ENCODE results near the gene KCNJ9.

The KCNJ9 gene

DNA sequence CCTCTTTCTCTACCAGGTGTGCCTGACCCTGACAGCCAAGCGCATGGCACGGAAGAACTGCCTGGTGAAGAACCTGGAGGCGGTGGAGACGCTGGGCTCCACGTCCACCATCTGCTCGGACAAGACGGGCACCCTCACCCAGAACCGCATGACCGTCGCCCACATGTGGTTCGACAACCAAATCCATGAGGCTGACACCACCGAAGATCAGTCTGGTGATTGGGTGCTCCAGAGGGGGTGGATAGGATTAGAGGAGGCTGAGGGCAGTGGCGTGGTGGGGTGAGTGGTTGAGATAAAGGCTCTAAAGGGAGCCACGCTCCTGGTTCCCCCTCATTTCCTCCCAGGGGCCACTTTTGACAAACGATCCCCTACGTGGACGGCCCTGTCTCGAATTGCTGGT, 47.3 kb downstream of the KCNJ9 start:
- no peak for DNase-seq

DNA sequence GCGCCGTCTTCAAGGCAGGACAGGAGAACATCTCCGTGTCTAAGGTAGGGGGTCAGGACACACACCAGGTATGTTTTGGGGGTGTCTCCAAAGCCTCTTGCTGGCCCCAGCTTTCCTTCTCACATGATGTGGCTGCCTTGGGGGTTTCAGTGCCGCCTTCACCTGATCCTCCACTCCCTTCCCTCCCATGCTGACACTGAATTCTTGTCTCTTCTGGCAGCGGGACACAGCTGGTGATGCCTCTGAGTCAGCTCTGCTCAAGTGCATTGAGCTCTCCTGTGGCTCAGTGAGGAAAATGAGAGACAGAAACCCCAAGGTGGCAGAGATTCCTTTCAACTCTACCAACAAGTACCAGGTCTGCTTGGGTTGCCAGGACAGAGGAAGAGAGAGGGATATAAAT, 47.7 kb downstream of the KCNJ9 start:
- DNase-seq = no peak

DNA sequence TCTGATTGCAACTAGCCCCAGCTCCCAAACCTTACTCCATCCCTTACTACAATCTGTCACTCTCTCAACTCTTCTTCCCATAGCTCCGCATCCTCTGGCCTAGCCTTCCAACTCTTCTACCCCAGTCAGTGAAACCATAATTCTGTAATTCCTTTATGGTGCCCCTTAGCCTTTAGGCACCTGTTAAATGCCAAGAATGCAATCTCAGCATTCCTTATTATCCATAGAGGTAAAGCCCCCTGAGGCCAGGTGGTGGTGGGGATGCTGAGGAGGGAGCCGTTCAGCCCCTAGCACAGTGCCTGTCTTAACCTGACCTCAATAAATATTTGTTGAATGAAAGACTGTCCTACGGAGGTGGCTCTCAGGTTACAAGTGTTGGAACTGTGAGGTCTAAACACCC, 48.2 kb downstream of the KCNJ9 start:
- no peak for DNase-seq

DNA sequence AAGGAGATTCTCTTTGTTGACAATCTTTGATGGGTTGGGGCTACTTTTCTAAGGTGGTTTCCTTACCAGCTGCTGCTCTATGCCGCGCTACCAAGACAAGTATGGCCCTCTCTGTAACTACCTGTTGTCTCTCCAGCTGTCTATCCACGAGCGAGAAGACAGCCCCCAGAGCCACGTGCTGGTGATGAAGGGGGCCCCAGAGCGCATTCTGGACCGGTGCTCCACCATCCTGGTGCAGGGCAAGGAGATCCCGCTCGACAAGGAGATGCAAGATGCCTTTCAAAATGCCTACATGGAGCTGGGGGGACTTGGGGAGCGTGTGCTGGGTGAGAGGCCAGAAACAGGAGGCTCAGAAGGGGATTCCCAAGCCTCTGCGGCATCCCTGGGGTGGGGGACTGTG, 48.6 kb downstream of the KCNJ9 start:
- no peak for DNase-seq

DNA sequence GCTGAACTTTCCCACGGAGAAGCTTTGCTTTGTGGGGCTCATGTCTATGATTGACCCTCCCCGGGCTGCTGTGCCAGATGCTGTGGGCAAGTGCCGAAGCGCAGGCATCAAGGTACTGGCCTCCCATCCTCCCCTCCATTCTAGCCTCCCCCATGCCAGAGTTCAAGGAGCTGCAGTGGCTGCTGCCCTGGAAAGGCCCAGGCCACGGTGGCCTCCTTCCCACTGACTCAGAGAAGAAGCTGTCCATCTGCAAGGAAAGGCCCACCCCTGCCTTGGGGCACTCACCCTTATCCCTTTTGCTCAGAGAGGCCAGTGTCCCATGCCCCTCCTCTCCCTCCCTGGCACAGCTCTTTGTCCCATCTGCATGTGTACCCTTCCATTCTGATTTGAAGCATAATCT, 49.1 kb downstream of the KCNJ9 start:
- DNase-seq = no peak

DNA sequence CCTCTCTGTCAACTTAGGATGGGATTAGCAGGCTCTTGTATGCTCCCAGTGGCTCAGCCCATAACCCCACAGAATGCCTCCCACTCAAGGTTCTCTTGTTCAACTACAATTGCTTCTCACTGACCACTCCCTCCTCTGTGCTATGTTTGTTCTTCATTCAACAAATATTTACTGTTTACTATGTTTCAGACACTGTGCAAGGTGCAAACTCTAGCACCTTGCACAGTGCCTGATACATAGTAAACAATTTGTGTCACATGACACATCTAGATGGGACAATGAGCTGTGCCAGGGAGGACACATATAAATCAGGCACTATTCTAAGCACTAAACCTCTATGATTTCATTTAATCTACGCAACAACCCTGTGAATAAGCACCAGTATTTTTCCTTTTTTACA, 49.6 kb downstream of the KCNJ9 start:
- DNase-seq = no peak

DNA sequence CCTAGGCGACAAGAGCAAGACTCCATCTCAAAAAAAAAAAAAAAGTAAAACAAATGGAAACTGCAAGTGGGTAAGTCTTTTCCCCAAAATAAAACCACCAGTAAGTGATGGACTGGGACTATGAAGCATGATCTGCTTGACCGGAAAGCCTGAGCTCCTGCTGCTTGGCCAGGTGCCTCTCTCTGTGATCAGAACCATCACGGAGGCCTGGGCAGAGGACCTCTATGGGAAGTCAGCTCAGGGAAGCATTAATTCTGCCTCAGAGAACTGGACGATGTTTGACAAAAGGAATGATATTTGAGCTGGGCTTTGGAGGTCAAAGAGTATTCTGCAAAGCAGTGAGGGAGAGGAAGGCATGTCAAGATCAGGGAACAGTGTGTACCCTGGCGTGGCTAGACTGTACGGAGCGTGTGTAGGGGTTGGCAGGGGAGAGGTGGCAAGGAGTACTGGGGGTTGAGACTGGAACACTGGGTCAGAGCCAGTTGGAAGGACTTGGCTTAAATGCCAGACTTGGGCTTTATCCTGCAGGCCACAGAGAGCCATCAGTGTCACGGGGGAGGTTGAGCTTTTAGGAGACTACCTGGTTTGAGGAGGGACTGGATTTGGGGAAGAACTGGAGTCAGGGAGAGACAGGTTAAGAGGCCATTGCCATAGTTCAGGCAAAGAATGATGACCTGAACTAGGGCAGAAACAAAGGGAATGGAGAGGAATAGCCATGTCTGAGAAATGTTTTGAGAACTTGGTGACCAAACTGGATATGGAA, 50.6 kb downstream of the KCNJ9 start:
- DNase-seq = no peak

DNA sequence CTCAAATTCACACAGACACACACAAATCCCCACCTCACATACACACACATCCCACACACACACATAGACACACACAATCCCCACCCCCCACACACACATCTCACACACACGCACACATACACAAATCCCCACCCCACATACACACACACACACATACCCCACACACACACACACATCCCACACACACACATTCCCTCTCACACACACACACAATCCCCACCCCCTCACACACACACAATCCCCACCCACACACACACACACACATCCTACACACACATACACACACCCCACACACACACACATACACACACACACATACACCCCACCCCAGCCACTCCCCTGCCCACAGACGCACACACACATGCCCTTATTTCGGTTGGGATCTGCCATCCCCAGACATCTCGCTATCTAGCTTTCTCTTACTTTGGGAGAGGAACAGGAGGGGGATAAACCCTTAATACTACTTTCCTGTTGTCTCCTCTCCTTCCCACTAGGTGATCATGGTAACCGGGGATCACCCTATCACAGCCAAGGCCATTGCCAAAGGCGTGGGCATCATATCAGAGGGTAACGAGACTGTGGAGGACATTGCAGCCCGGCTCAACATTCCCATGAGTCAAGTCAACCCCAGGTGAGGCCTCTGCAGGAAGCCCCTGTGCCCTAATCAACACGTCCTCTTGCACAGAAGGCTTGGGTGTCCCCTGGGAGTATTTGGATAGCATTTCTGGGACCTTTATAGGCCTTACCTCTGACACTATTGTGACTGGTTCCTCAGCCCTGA, 52.8 kb downstream of the KCNJ9 start:
- no peak for DNase-seq

DNA sequence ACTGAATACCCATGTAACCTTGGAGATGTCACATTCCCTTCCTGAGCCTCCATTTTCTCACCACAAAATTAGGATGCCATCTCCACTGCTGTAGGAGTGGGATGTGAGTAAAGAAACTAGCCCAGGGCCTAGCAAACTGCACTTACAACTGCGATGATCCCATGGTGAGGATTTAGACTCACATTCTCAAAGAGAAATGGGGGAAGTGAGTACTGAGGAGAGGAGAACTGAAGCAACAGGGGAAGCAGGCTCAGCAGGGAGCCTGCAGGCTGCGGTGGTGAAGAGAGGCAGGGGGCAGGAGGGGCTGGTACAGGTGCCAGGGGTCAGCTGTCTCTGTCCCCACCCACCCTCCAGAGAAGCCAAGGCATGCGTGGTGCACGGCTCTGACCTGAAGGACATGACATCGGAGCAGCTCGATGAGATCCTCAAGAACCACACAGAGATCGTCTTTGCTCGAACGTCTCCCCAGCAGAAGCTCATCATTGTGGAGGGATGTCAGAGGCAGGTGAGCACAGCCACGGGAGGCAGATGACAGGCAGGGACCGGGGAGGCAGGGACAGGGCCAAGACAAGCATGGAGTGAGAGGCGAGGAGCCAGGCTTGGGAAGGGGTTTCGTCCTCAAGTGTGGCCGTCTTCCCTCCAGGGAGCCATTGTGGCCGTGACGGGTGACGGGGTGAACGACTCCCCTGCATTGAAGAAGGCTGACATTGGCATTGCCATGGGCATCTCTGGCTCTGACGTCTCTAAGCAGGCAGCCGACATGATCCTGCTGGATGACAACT, 53.6 kb downstream of the KCNJ9 start:
- DNase-seq = no peak

DNA sequence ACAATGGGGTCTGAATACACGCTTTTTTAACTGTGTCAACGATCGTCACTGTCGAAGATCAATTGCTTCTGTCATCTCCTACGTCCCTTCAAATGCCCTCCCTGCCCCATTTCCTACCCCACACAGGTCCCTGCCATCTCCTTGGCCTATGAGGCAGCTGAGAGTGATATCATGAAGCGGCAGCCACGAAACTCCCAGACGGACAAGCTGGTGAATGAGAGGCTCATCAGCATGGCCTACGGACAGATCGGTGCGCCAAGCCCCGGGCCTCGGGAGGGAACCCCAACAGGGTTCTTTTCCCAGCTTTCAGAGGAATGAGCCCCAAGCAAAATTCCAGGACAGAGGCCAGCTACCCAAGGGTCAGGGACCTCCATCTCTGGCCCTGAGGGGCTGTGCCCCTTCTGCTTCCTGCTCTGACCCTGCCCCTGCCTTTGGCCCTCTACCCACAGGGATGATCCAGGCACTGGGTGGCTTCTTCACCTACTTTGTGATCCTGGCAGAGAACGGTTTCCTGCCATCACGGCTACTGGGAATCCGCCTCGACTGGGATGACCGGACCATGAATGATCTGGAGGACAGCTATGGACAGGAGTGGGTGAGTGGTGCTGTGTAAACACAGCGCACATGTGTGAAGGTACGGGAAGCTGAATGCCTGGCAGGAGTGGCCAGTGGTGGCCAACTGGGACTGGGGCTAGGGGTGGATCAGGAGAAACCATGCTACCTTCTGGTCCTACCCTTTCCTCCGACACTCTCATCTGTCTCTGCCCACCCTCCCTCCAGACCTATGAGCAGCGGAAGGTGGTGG, 55.0 kb downstream of the KCNJ9 start:
- no peak for DNase-seq

DNA sequence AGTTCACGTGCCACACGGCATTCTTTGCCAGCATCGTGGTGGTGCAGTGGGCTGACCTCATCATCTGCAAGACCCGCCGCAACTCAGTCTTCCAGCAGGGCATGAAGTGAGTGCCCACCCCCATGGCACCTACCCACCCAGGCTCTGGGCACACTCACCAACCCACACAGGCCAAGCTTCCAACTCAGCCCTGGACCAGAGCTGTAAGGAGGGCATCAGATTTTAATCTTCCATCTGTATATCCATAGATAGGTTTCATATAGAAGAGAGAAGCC, 55.5 kb downstream of the KCNJ9 start:
- DNase-seq = no peak

DNA sequence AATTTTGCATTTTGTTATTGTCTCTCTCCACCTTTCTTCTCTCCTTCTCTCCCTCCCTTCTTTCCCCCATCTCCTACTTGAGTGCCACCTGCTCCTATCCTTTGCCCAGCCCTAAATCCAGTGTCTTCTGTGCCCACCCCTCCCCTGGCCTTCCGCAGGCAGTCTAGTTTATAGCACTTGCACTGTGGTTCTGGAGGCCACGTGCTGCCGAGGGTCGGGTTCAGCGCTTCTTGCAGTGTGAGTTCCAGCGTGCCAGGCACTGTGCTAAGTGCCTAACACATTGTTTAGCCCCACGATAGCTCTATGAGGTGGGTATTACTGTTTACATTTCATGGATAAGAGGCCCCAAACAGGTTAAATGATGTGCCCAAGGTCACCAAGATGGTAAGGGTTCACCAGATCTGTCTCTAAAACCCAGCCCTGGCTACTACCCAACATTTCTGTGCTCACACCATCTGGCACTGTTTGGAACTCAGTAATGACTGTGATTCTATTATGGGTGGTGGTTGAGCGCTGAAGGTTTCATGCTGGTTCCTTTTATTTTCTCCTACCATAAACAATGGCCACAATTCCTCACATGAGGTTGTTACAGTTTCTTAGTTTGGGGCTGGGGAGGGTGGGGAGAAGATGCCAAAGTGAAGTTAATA, 56.0 kb downstream of the KCNJ9 start:
- no peak for DNase-seq

DNA sequence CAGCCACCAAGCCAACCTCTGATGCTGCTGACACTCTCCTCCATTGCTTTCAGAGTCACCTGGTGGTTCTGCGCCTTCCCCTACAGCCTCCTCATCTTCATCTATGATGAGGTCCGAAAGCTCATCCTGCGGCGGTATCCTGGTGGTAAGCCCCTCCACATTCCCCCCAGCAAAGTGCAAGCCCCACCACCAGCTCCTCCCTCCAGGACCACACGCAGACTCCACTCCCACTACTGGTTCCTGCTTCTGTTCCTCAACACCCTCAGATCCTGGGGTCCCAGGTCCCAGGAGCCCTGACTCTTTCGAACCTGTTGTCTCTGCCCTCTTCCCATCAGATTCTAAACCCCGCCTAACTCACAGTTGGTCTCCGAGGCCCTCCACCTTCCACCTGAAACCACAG, 58.5 kb downstream of the KCNJ9 start:
- no peak for DNase-seq

Measured in activated naive CD4-positive, alpha-beta T cell treated with Interleukin-2 at 50 U/mL for 16 hours (primary cell).